GM23338 (cell line): ENCODE measurements around the gene AOC2. TPM values are rescaled to one million over a fixed set of nuclear protein-coding genes. Genes with fewer than 3 reads are reported as not detected.

Source experiments
- ATAC-seq: fragments of 200-7000 bp; cut with Tn5 transposase; 3 replicates; pipeline ENCODE4 v1.9.1; 2020
- DNase-seq: peaks from one replicate; pipeline ENCODE4 v3.0.0-alpha.2; 2015; ENCODE audit warnings: low spot score
- H2AFZ ChIP-seq: fragments of 200-600 bp; sonication (generic); 2 replicates; pipeline ENCODE4 v1.8.0; 2016; ENCODE audit warnings: antibody characterized with exemption, mild to moderate bottlenecking, moderate library complexity
- H3F3A ChIP-seq: fragments of 200-600 bp; sonication (generic); replicated peaks from 2 replicates; pipeline ENCODE4 v1.8.0; 2017; ENCODE audit warnings: antibody characterized with exemption, mixed run types, low read depth
- H3K27ac ChIP-seq: fragments of 200-600 bp; sonication (generic); 2 replicates; pipeline ENCODE4 v1.6.1; 2016; ENCODE audit warnings: low read depth
- H3K27me3 ChIP-seq: fragments of 200-600 bp; sonication (generic); 2 replicates; pipeline ENCODE4 v1.8.0; 2016; ENCODE audit warnings: mild to moderate bottlenecking, mixed run types, moderate library complexity; ENCODE audit not compliant: insufficient read depth
- H3K36me3 ChIP-seq: fragments of 200-600 bp; sonication (generic); 2 replicates; pipeline ENCODE4 v1.8.0; 2016; ENCODE audit warnings: mild to moderate bottlenecking; ENCODE audit not compliant: insufficient read depth
- H3K4me1 ChIP-seq: fragments of 200-600 bp; sonication (generic); 2 replicates; pipeline ENCODE4 v1.8.0; 2016; ENCODE audit warnings: mild to moderate bottlenecking, moderate library complexity; ENCODE audit not compliant: insufficient read depth
- H3K4me2 ChIP-seq: fragments of 200-600 bp; sonication (generic); 2 replicates; pipeline ENCODE4 v1.7.1; 2017; ENCODE audit warnings: mixed run types
- H3K4me3 ChIP-seq: fragments of 200-600 bp; sonication (generic); 2 replicates; pipeline ENCODE4 v1.6.1; 2016; ENCODE audit warnings: mixed run types
- H3K79me2 ChIP-seq: fragments of 200-600 bp; sonication (generic); replicated peaks from 2 replicates; pipeline ENCODE4 v1.8.0; 2017; ENCODE audit warnings: mild to moderate bottlenecking; ENCODE audit not compliant: insufficient read depth
- H3K9me2 ChIP-seq: fragments of 200-600 bp; sonication (generic); 2 replicates; pipeline ENCODE4 v1.8.0; 2017; ENCODE audit not compliant: insufficient read depth
- H4K20me1 ChIP-seq: fragments of 200-600 bp; sonication (generic); replicated peaks from 2 replicates; pipeline ENCODE4 v1.8.0; 2017; ENCODE audit warnings: mild to moderate bottlenecking; ENCODE audit not compliant: insufficient read depth
- H3K27ac Mint-ChIP-seq: 2 replicates; pipeline ENCODE4 v1.8.0; 2020; ENCODE audit warnings: inconsistent platforms, mild to moderate bottlenecking, moderate library complexity, mixed read lengths
- H3K27me3 Mint-ChIP-seq: 3 replicates; pipeline ENCODE4 v1.8.0; 2022; ENCODE audit warnings: low read depth, mild to moderate bottlenecking, moderate library complexity, mixed read lengths, inconsistent platforms; ENCODE audit not compliant: insufficient read depth, poor library complexity
- H3K36me3 Mint-ChIP-seq: 3 replicates; pipeline ENCODE4 v1.8.0; 2021; ENCODE audit warnings: low read depth, mild to moderate bottlenecking, inconsistent platforms, moderate library complexity, mixed read lengths
- H3K4me1 Mint-ChIP-seq: 3 replicates; pipeline ENCODE4 v1.8.0; 2020; ENCODE audit warnings: mild to moderate bottlenecking, inconsistent platforms, mixed read lengths
- H3K4me3 Mint-ChIP-seq: 3 replicates; pipeline ENCODE4 v1.8.0; 2021; ENCODE audit warnings: moderate library complexity, mild to moderate bottlenecking, inconsistent platforms, mixed read lengths
- H3K9me3 Mint-ChIP-seq: 3 replicates; pipeline ENCODE4 v1.8.0; 2020; ENCODE audit warnings: moderate library complexity, mild to moderate bottlenecking, inconsistent platforms, mixed read lengths
- CREB1 ChIP-seq: fragments of 250-450 bp; sonication (Bioruptor Pico); IDR thresholded peaks from 2 replicates; pipeline ENCODE4 v1.5.0; 2020; ENCODE audit warnings: low read depth, mild to moderate bottlenecking, moderate library complexity
- ETS1 ChIP-seq: IDR thresholded peaks from 2 replicates; pipeline ENCODE4 v1.6.1; 2016; ENCODE audit warnings: antibody characterized with exemption
- EZH2 ChIP-seq: fragments of 200-600 bp; sonication (generic); IDR thresholded peaks from one replicate; pipeline ENCODE4 v1.8.0; 2017; ENCODE audit warnings: antibody characterized with exemption, mild to moderate bottlenecking, low read depth; ENCODE audit not compliant: unreplicated experiment
- EZH2phosphoT487 ChIP-seq: fragments of 200-600 bp; sonication (generic); IDR thresholded peaks from one replicate; pipeline ENCODE4 v1.8.1; 2018; ENCODE audit warnings: antibody characterized with exemption; ENCODE audit not compliant: unreplicated experiment
- NANOG ChIP-seq: IDR thresholded peaks from 2 replicates; pipeline ENCODE4 v1.6.1; 2016; ENCODE audit warnings: antibody characterized with exemption, borderline replicate concordance
- POLR2AphosphoS5 ChIP-seq: IDR thresholded peaks from 2 replicates; pipeline ENCODE4 v1.6.1; 2016; ENCODE audit warnings: antibody characterized with exemption, low read depth
- REST ChIP-seq: IDR thresholded peaks from one replicate; pipeline ENCODE4 v1.6.1; 2018; ENCODE audit warnings: antibody characterized with exemption; ENCODE audit not compliant: unreplicated experiment
- STAT1 ChIP-seq: IDR thresholded peaks from one replicate; pipeline ENCODE4 v1.6.1; 2016; ENCODE audit warnings: antibody characterized with exemption; ENCODE audit not compliant: unreplicated experiment
- ZNF114 ChIP-seq: fragments of 250-450 bp; sonication (Bioruptor Pico); IDR thresholded peaks from 2 replicates; pipeline ENCODE4 v1.5.0; 2020; ENCODE audit warnings: mild to moderate bottlenecking, moderate library complexity
- ZNF331 ChIP-seq: fragments of 250-450 bp; sonication (Bioruptor Pico); IDR thresholded peaks from 2 replicates; pipeline ENCODE4 v1.5.0; 2020; ENCODE audit warnings: low read depth, mild to moderate bottlenecking, moderate library complexity
- polyA plus RNA-seq: library from polyadenylated mRNA; unstranded; fragments of >200 nt; fragmentation: Nextera tagmentation; extraction: Ambion mirVana; gene quantifications from 2 replicates; pipeline ENCODE4 v1.2.1, GENCODE V29; 2016
- total RNA-seq: library from RNA; depleted of rRNA; stranded (reverse); fragments of >200 nt; shearing (Covaris generic); gene quantifications from 2 replicates; pipeline ENCODE4 v1.2.3, GENCODE V29; 2014

Gene AOC2
- total and polyA plus RNA-seq, 2 experiments from 2014 or later: 2.0 to 5.8 TPM

DNA sequence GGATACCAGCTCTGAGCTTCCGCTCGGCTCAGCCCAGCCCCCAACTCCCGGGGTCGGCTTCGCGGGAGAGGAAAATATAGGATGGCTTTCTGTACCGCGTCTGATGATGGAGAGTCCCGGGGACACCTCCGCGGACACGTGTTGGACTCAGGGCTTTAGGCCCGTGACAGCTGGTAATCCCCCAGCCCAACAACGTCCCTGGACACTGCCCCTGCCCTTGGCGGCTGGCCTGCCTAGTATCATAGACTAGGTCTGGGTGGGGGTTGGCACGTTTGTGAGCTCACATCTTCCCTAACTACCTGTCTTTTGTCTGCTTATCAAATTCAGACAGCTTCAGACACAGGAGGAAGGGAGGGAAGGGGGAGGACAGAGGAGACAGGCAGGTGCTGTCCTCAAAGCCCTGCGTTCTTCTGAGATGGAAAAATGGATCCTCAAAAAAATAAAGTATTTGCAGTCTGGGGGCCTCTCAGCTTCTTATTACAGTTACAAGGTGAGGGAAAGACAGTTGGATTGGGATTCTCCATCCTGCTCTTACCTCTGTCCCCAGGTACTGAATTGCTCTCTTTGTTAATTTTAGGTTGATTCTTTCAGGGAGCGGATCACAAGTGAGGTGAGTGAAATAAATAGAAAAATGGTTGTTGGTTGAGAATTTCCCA is 10.5 kb upstream of the AOC2 start:
- H3K79me2 ChIP-seq: peaks cover 30% of the 10 kb centered on the region
- H3K4me1 ChIP-seq: peaks cover 5% of the 10 kb centered on the region; the same call in 1 of the 2 replicates
- H3K4me1 Mint-ChIP-seq: peaks cover 16% of the 10 kb centered on the region
- H3K27me3 ChIP-seq: no peaks in the 10 kb centered on the region
- no peaks in the 10 kb centered on the region for H3K9me3 Mint-ChIP-seq
- DNase-seq (no peak), ATAC-seq (no peak)
- H3K36me3 Mint-ChIP-seq: peaks cover 47% of the 10 kb centered on the region
- peak overlapping the region; percentile 53 for H2AFZ ChIP-seq
- H3K4me2 ChIP-seq: peak overlapping the region; percentile 100
- TF ChIP-seq REST: no peak
- no peak for TF ChIP-seq POLR2AphosphoS5
- TF ChIP-seq EZH2: no peak
- no peak for TF ChIP-seq EZH2phosphoT487
- no peak for TF ChIP-seq ETS1
- no peak for TF ChIP-seq STAT1
- TF ChIP-seq ZNF331 (CRISPR knock-in tag): no peak
- no peak for TF ChIP-seq ZNF114 (CRISPR knock-in tag)
- TF ChIP-seq NANOG: no peak
- H3F3A ChIP-seq: peaks cover 5% of the 10 kb centered on the region
- H3K4me3 Mint-ChIP-seq: peak overlapping the region; percentile 95
- H3K9me2 ChIP-seq: no peaks in the 10 kb centered on the region
- H4K20me1 ChIP-seq: peaks cover 12% of the 10 kb centered on the region; the same call in 1 of the 2 replicates
- H3K4me3 ChIP-seq: peak overlapping the region; percentile 99
- H3K27me3 Mint-ChIP-seq: peaks cover 10% of the 10 kb centered on the region
- peak overlapping the region; percentile 95 for H3K27ac ChIP-seq
- peaks cover 36% of the 10 kb centered on the region for H3K36me3 ChIP-seq
- H3K27ac Mint-ChIP-seq: peak overlapping the region; percentile 100

DNA sequence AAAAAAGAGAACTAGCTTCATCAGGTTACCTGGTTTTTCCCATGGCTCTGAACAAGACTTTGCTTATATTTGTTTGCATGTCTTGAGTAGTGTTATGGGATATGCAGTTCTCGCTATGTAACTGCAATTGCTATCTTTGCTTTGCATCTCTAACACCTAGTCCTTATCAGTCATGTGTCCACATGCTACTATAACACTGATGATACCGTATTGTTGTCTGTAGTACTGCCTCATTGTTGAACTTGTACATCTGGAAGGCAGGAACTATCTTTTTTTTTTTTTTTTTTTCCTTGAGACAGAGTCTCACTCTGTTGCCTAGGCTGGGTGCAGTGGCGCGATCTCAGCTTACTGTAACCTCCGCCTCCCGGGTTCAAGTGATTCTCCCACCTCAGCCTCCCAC is 8.6 kb upstream of the AOC2 start:
- peaks cover 5% of the 10 kb centered on the region; the same call in 1 of the 2 replicates for H3K4me1 ChIP-seq
- H3K4me3 Mint-ChIP-seq: no peak overlapping the region
- no peak overlapping the region for H2AFZ ChIP-seq
- no peak overlapping the region for H3K27ac ChIP-seq
- H3K9me3 Mint-ChIP-seq: no peaks in the 10 kb centered on the region
- H4K20me1 ChIP-seq: peaks cover 23% of the 10 kb centered on the region
- ATAC-seq (no peak), DNase-seq (no peak)
- H3K27ac Mint-ChIP-seq: no peak overlapping the region
- H3K36me3 ChIP-seq: peaks cover 52% of the 10 kb centered on the region
- H3K4me3 ChIP-seq: no peak overlapping the region
- H3F3A ChIP-seq: peaks cover 12% of the 10 kb centered on the region
- H3K79me2 ChIP-seq: peaks cover 30% of the 10 kb centered on the region
- H3K36me3 Mint-ChIP-seq: peaks cover 63% of the 10 kb centered on the region
- peaks cover 16% of the 10 kb centered on the region for H3K4me1 Mint-ChIP-seq
- no peak overlapping the region for H3K4me2 ChIP-seq
- H3K27me3 ChIP-seq: no peaks in the 10 kb centered on the region
- H3K9me2 ChIP-seq: no peaks in the 10 kb centered on the region
- H3K27me3 Mint-ChIP-seq: peaks cover 11% of the 10 kb centered on the region
- TF ChIP-seq ETS1: no peak
- no peak for TF ChIP-seq EZH2phosphoT487
- TF ChIP-seq CREB1: no peak
